GM18870 (cell line): ENCODE measurements around the gene MARF1.
"Not testable (repeated sequence)": the region's sequence is repeated elsewhere in the genome, so short reads cannot be mapped to it uniquely, and the experiment has no call there.

Experiments
- ATAC-seq: cut with Tn5 transposase; IDR thresholded peaks from one replicate; pipeline ENCODE4 v1.9.1; 2021; ENCODE audit warnings: moderate library complexity; ENCODE audit not compliant: unreplicated experiment

Gene MARF1, protein sequence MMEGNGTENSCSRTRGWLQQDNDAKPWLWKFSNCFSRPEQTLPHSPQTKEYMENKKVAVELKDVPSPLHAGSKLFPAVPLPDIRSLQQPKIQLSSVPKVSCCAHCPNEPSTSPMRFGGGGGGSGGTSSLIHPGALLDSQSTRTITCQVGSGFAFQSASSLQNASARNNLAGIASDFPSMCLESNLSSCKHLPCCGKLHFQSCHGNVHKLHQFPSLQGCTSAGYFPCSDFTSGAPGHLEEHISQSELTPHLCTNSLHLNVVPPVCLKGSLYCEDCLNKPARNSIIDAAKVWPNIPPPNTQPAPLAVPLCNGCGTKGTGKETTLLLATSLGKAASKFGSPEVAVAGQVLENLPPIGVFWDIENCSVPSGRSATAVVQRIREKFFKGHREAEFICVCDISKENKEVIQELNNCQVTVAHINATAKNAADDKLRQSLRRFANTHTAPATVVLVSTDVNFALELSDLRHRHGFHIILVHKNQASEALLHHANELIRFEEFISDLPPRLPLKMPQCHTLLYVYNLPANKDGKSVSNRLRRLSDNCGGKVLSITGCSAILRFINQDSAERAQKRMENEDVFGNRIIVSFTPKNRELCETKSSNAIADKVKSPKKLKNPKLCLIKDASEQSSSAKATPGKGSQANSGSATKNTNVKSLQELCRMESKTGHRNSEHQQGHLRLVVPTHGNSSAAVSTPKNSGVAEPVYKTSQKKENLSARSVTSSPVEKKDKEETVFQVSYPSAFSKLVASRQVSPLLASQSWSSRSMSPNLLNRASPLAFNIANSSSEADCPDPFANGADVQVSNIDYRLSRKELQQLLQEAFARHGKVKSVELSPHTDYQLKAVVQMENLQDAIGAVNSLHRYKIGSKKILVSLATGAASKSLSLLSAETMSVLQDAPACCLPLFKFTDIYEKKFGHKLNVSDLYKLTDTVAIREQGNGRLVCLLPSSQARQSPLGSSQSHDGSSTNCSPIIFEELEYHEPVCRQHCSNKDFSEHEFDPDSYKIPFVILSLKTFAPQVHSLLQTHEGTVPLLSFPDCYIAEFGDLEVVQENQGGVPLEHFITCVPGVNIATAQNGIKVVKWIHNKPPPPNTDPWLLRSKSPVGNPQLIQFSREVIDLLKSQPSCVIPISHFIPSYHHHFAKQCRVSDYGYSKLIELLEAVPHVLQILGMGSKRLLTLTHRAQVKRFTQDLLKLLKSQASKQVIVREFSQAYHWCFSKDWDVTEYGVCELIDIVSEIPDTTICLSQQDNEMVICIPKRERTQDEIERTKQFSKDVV (N-terminal part only)

GRCh38 chr16:15643048-15643945 is at the start of gene MARF1:
Gene MARF1 (minus strand): TSS chr16:15643154. CDS start chr16:15639233, 3,921 bp downstream.
- peak; percentile 22 for ATAC-seq

- ATAC-seq, result not testable (repeated sequence)
Measured at GRCh38 chr16:15692508-15692907, 49.6 kb upstream of the MARF1 start.

DNA sequence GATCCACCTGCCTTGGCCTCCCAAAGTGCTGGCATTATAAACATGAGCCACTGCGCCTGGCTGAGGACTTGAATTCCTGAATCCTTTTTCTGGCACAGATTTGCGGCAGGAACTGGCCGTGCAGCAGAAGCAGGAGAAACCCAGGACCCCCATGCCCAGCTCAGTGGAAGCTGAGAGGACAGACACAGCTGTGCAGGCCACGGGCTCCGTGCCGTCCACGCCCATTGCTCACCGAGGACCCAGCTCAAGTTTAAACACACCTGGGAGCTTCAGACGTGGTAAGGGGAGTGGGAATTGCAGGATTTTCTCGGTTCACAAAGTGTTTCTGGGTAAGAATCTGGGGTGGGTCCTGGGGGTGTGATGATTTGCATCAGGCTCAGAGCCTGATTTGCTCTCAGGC is 48.1 kb upstream of the MARF1 start:
- ATAC-seq, result no peak

DNA sequence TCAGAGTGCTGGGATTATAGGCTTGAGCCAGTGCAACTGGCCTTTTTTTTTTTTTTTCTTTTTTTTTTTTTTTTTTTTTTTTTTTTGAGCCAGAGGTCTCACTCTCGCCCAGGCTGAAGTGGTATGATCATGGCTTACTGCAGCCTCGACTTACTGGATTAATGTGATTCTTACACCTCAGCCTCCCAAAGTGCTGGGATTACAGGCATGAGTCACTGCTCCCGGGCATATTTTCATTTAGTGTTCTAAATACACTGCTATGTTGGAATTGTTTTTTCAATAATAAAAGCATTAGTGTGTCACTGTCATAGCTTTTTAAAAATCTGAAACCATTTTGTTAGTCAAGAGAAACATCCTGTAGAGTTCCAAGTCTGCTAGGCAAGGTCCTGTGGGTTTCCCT is 47.3 kb upstream of the MARF1 start:
- no peak for ATAC-seq

DNA sequence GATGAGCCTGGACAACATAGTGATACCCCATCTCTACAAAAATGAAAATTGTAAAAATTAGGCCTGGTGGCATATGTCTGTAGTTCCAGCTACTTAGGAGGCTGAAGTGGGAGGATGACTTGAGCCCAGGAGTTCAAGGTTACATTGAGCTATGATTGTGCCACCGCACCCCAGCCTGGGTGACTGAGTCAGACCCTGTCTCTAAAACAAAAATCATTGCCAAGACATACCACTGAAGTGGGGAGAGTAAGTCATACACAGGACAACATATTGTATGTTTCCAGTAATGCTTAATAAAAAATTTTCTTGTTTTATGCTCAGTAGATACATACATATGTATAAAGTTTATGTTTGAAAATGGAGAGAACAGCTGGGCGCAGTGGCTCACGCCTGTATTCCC is 46.3 kb upstream of the MARF1 start:
- no peak for ATAC-seq

GRCh38 chr16:15686287-15686686 is 43.3 kb upstream of the MARF1 start:
- no peak for ATAC-seq

DNA sequence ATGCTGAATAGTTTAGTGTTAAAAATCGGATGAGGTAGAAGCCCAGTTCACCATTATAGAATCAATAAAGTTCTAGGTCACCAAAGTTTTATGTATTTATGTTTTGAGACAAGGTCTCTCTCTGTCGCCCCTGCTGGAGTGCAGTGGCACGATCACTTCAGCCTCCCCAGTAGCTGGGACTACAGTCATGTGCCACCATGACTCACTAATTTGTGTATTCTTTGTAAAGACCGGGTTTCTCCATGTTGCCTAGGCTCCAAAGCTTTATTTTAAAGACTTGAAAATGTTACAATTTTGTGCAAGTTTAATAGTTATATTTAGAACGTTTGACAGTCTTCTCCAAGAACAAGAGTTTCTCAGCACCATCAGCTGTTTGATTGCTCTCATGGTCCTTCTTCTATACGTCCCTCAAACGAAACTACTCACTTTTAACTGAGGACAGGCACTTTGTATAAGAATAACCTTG is 39.2 kb upstream of the MARF1 start:
- no peak for ATAC-seq

GRCh38 chr16:15677447-15677846 is 34.5 kb upstream of the MARF1 start:
- ATAC-seq, result no peak

GRCh38 chr16:15676506-15676905 is 33.6 kb upstream of the MARF1 start:
- no peak for ATAC-seq

DNA sequence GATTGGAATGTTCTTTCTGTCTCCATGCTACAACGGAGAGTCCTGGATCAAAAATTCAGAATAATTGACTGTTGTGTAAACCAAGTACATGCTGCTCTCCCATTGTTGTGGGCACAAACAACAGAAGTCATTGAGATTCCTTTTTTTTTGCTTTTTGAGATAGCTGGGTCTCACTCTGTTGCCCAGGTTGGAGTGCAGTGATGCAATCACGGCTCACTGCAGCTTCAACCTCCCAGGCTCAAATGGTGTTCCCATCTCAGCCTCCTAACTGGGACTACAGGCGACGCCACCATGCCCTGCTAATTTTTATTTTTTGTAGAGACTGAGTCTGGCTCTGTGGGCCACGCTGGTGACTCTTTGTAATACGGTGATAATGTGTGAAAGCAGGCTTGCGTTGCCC is 31.6 kb upstream of the MARF1 start:
- no peak for ATAC-seq

DNA sequence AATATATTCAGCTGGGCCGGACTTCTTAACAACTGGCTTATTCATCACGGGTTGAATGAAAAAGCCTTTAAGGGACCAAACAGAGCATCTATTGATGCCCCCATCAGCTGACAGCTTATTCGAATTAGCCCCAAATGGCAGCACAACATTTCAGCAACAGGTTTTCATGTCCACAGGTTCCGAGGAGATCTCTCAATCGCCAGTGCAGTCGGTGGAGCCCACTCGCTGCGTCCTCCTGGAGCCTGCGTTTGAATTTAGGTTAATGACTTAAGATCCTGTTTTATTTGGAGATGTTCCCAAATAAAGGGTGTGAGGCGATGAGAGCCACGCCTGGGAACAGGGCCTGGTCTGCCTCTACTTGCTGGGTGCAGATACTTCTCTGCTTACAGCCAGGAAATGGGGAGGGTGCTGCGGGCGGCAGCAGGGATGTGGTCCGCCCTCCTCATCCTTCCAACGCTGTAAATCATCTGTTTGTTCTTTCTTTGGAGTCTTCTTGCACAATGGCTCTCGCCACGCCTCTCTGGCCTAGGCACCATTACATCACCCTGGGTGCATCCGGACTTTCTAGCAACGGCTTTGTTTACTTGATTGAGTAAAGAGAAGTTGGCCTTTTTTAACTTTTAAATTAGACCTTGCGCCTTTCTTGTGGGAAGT is 29.7 kb upstream of the MARF1 start:
- ATAC-seq, result no peak

GRCh38 chr16:15672127-15672513 is 29.2 kb upstream of the MARF1 start:
- not testable (repeated sequence) for ATAC-seq

GRCh38 chr16:15671530-15672117 is 28.7 kb upstream of the MARF1 start:
- ATAC-seq, result no peak

- ATAC-seq, result no peak
Measured at GRCh38 chr16:15667091-15667742, 24.3 kb upstream of the MARF1 start.

- no peak for ATAC-seq
Measured at GRCh38 chr16:15665107-15665506, 22.2 kb upstream of the MARF1 start.

DNA sequence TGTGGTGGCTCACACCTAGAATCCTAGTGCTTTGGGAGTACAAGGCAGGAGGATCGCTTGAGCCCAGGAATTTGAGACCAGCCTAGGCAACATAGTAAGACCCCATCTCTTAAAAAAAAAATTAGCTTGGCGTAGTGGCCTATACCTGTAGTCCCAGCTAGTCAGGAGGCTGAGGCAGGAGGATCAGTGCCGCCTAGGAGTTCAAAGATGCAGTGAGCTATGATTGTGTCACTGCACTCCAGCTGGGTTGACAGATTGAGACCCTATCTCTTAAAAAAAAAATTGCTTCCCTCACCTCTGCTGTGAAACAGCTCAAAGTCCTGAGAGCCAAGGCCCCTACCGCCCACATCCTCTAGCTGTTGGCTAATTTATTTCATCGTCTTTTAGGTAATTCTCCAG is 17.2 kb upstream of the MARF1 start:
- ATAC-seq, result no peak

GRCh38 chr16:15658556-15658955 is 15.6 kb upstream of the MARF1 start:
- ATAC-seq, result no peak

DNA sequence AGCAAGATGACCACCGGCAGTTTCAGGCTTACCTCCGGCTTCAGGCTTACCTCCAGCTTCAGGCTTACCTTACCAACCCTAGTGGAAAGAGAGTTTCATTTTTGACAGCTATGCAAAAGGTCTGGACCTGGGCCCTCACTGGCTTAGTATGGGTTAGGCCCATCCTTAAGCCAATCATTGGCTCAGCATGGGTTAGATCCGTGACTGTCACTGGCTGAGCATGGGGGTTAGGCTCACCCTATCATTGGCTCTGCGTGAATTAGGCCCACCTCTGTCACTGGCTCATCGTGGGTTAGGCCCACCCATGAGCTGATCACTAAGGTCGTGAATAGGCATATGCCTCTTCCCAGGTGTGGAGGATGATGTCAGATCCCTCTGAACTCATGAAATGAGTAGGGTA is 15.2 kb upstream of the MARF1 start:
- ATAC-seq, result no peak

GRCh38 chr16:15655561-15655960 is 12.6 kb upstream of the MARF1 start:
- not testable (repeated sequence) for ATAC-seq
